Adrenal gland (tissue), 12 donors: ENCODE measurements around the gene ILF2. TPM values are rescaled to one million over a fixed set of nuclear protein-coding genes. Genes with fewer than 3 reads are reported as not detected.

Source experiments
- DNase-seq, 7 donors: peaks; one replicate each; pipeline ENCODE4 v3.0.0-alpha.2; 2019 to 2020
- H3K27ac ChIP-seq, 5 donors: fragments of 200-600 bp; sonication (generic) in 4 of 5; 1 replicate in 3 of 5; 2 replicates in 2 of 5; pipeline versions ENCODE4 v1.5.1 to v1.8.0; 2016 to 2020; ENCODE audit warnings: mild to moderate bottlenecking in 1 of 5
- H3K27me3 ChIP-seq: fragments of 200-600 bp; 2 replicates; pipeline ENCODE4 v1.8.0; 2021
- H3K36me3 ChIP-seq, 2 donors: fragments of 200-600 bp; replicated peaks in 1 of 2; 1 replicate in 1 of 2; 2 replicates in 1 of 2; pipeline versions ENCODE4 v1.5.1 to v1.8.0; 2018 to 2022
- H3K4me1 ChIP-seq, 2 donors: fragments of 200-600 bp; replicated peaks in 1 of 2; 1 replicate in 1 of 2; 2 replicates in 1 of 2; pipeline versions ENCODE4 v1.5.1 to v1.8.0; 2018 to 2021
- H3K4me3 ChIP-seq, 4 donors: fragments of 200-600 bp; sonication (generic) in 3 of 4; one replicate each; pipeline ENCODE4 v1.5.1; 2016 to 2018
- H3K9me3 ChIP-seq, 3 donors: fragments of 200-600 bp; sonication (generic) in 1 of 3; replicated peaks in 1 of 3; 1 replicate in 2 of 3; 2 replicates in 1 of 3; pipeline versions ENCODE4 v1.5.1 to v1.8.0; 2016 to 2021
- CTCF ChIP-seq, 6 experiments: fragments of 450-650 bp in 4 of 6; fragments of 200-600 bp in 2 of 6; sonication (generic) in 1 of 6; IDR thresholded peaks; 1 replicate in 5 of 6; 2 replicates in 1 of 6; pipeline versions ENCODE4 v1.5.1 to v1.8.0; 2016 to 2021; ENCODE audit warnings: antibody characterized with exemption in 6 of 6, mild to moderate bottlenecking in 2 of 6, moderate library complexity in 1 of 6
- POLR2A ChIP-seq, 2 donors: fragments of 450-650 bp; IDR thresholded peaks; one replicate each; pipeline ENCODE4 v1.6.1; 2017; ENCODE audit warnings: antibody characterized with exemption in 2 of 2, mild to moderate bottlenecking in 2 of 2, moderate library complexity in 1 of 2
- WGBS, 4 donors: extraction: QIAGEN DNeasy Blood & Tissue Kit in 2 of 4; methylation state at CpG; one replicate each; pipeline versions ENCODE4 v1.1.5 to v1.1.7; 2013 to 2017; 5-methylcytosine and 5-hydroxymethylcytosine counted together
- intact Hi-C, 2 donors: fragments of 100-400 bp; cut with DNase I; formaldehyde crosslinking; loops; one replicate each; pipeline versions ENCODE4 v1.14.1 to v1.15.0; 2022 to 2023
- polyA plus RNA-seq, 3 donors: library from polyadenylated mRNA; stranded (reverse); fragments of 200-250 nt in 2 of 3; fragments of 350-450 nt in 1 of 3; fragmentation: Illumina TruSeq in 1 of 3; extraction: RNeasy Lipid Tissue Mini Kit (QIAGEN cat#74804) in 1 of 3; gene quantifications; one replicate each; pipeline ENCODE4 v1.2.3, GENCODE V29; 2013 to 2014
- total RNA-seq, 9 donors: library from RNA; depleted of rRNA in 4 of 9; stranded (reverse); fragments of >200 nt in 4 of 9; fragments of 120-200 nt in 1 of 9; fragmentation: NEBNext Ultra II Directional in 1 of 9; extraction: Animal tissue kit (Norgen Biotek cat#: 25700) in 1 of 9; gene quantifications; one replicate each; pipeline versions ENCODE4 v1.1.0 to v1.2.4, GENCODE V29; 2013 to 2023
- donor health status: healthy with polysubstance abuse.
- donor health status: Bipolar disorder and iron deficiency.
- donor health status: DM: yes; HTN: yes; CAD: no.
- donor health status: DM: no; HTN: no; CAD: no.
- donor health status: DM: no; HTN: no; CAD: no.
- donor health status: DM: yes; HTN: yes; CAD: no.

ILF2 gene
- total and polyA plus RNA-seq, 12 donors = 42.2 to 397 (median 105) TPM

GRCh38 chr1:153705484-153705883, 34.7 kb upstream of the ILF2 start:
- Histone ChIP-seq H3K4me3 (no peak overlapping the region), H3K36me3 (no peaks in the 10 kb centered on the region), H3K27me3 (no peaks in the 10 kb centered on the region), H3K27ac (no peak overlapping the region), H3K4me1 (no peaks in the 10 kb centered on the region), H3K9me3 (no peaks in the 10 kb centered on the region)
- DNase-seq = no peak
- TF ChIP-seq POLR2A (IDR thresholded peaks at IDR 0.05) (no peak), CTCF (IDR thresholded peaks at IDR 0.05) (no peak)
- intact Hi-C loops = no loop called here
- 80 to 94% (median 88%) methylated on average over 9 of the region's 9 CpGs for WGBS, 4 donors

GRCh38 chr1:153699768-153700167, 29.0 kb upstream of the ILF2 start:
- no peak for TF ChIP-seq POLR2A (IDR thresholded peaks at IDR 0.05)
- no peak for TF ChIP-seq CTCF (IDR thresholded peaks at IDR 0.05)
- no peak for DNase-seq
- 90 to 93% (median 92%) methylated on average over 6 of the region's 6 CpGs for WGBS, 4 donors
- no peak overlapping the region for H3K4me3 ChIP-seq
- peak overlapping the region in 4 of 5 donors; percentile 43 to 89 (median 80) for H3K27ac ChIP-seq
- no peaks in the 10 kb centered on the region for H3K36me3 ChIP-seq
- no peaks in the 10 kb centered on the region for H3K9me3 ChIP-seq
- H3K27me3 ChIP-seq = no peaks in the 10 kb centered on the region
- peaks cover 17 to 23% of the 10 kb centered on the region in 2 donors for H3K4me1 ChIP-seq
- intact Hi-C loops = no loop called here

- intact Hi-C loops = no loop called here
- DNase-seq = peak in 6 of 7 donors; percentile 33 to 61 (median 44)
Observed at GRCh38 chr1:153698923-153699714, 28.3 kb upstream of the ILF2 start.

More at GRCh38 chr1:153698923-153699714, 28.3 kb upstream of the ILF2 start:
- Histone ChIP-seq H3K4me1 (peaks cover 17 to 23% of the 10 kb centered on the region in 2 donors), H3K27me3 (no peaks in the 10 kb centered on the region), H3K4me3 (peak overlapping the region in 1 of 4 donors; percentile 17), H3K9me3 (no peaks in the 10 kb centered on the region), H3K36me3 (no peaks in the 10 kb centered on the region), H3K27ac (peak overlapping the region in 4 of 5 donors; percentile 43 to 89 (median 80))
- TF ChIP-seq POLR2A (IDR thresholded peaks at IDR 0.05) = peak in 1 of 2 donors; percentile 5
- no peak for TF ChIP-seq CTCF (IDR thresholded peaks at IDR 0.05)
- WGBS, 4 donors = 60 to 72% (median 66%) methylated on average over 6 of the region's 6 CpGs
